SK-N-SH (cell line): ENCODE data around the gene FAM161A. TPM values are rescaled to one million over a fixed set of nuclear protein-coding genes. Genes with fewer than 3 reads are reported as not detected.

Source experiments
- CTCF ChIA-PET: fragments of 300-600, 350-600 bp; formaldehyde crosslinking; extraction: SDS; loops from one replicate; lab custom pipeline; 2021; lab: Yijun Ruan, JAX
- POLR2A ChIA-PET: fragments of 350-600 bp; sonication (Branson Sonifier 250); formaldehyde crosslinking; extraction: SDS; loops from one replicate; lab custom pipeline; 2020; ENCODE audit warnings: antibody characterized with exemption, inconsistent platforms; lab: Yijun Ruan, JAX
- DNase-seq: peaks from one replicate; pipeline ENCODE4 v3.0.0; 2012
- H2AFZ ChIP-seq: fragments of 200-600 bp; sonication (generic); 2 replicates; pipeline ENCODE4 v1.8.1; 2016; ENCODE audit warnings: antibody characterized with exemption, mild to moderate bottlenecking, low read depth
- H3F3A ChIP-seq: fragments of 200-600 bp; sonication (generic); replicated peaks from 2 replicates; pipeline ENCODE3; 2016; ENCODE audit warnings: antibody characterized with exemption, mild to moderate bottlenecking; ENCODE audit not compliant: insufficient read depth
- H3K27ac ChIP-seq, 2 experiments: fragments of 200-500 bp in 1 of 2; fragments of 200-600 bp in 1 of 2; sonication (Bioruptor generic) in 1 of 2; sonication (generic), shearing (Covaris generic) in 1 of 2; 2 replicates each; pipeline versions ENCODE4 v1.5.1 to v1.6.1; 2014 to 2016; ENCODE audit warnings: low read depth in 2 of 2, inconsistent platforms in 1 of 2, low read length in 1 of 2, mild to moderate bottlenecking in 1 of 2, mixed read lengths in 1 of 2
- H3K27me3 ChIP-seq: fragments of 200-600 bp; sonication (generic), shearing (Covaris generic); 2 replicates; pipeline ENCODE4 v1.6.1; 2016; ENCODE audit warnings: mixed run types; ENCODE audit not compliant: insufficient read depth
- H3K36me3 ChIP-seq, 2 experiments: fragments of 200-500 bp in 1 of 2; fragments of 200-600 bp in 1 of 2; sonication (Bioruptor generic) in 1 of 2; sonication (generic) in 1 of 2; replicated peaks in 1 of 2; 2 replicates each; pipeline versions ENCODE3 to v1.5.1; 2014 to 2016; ENCODE audit warnings: low read length in 1 of 2, mild to moderate bottlenecking in 1 of 2; ENCODE audit not compliant: insufficient read depth in 2 of 2, control insufficient read depth in 1 of 2
- H3K4me1 ChIP-seq, 2 experiments: fragments of 200-500 bp in 1 of 2; fragments of 200-600 bp in 1 of 2; sonication (Bioruptor generic) in 1 of 2; sonication (generic), shearing (Covaris generic) in 1 of 2; 2 replicates each; pipeline versions ENCODE4 v1.5.1 to v1.6.1; 2014 to 2016; ENCODE audit warnings: low read depth in 1 of 2, low read length in 1 of 2, mixed run types in 1 of 2; ENCODE audit not compliant: insufficient read depth in 2 of 2, control insufficient read depth in 1 of 2
- H3K4me2 ChIP-seq: fragments of 200-600 bp; sonication (generic), shearing (Covaris generic); 2 replicates; pipeline ENCODE4 v1.6.1; 2017; ENCODE audit warnings: mixed run types
- H3K4me3 ChIP-seq, 2 experiments: fragments of 200-500 bp in 1 of 2; fragments of 200-600 bp in 1 of 2; sonication (Bioruptor generic) in 1 of 2; sonication (generic), shearing (Covaris generic) in 1 of 2; 2 replicates each; pipeline versions ENCODE4 v1.5.1 to v1.8.1; 2014 to 2016; ENCODE audit warnings: low read depth in 2 of 2, inconsistent platforms in 1 of 2, low read length in 1 of 2, mild to moderate bottlenecking in 1 of 2, mixed read lengths in 1 of 2, moderate library complexity in 1 of 2
- H3K79me2 ChIP-seq: fragments of 200-600 bp; sonication (generic); 2 replicates; pipeline ENCODE4 v1.8.1; 2017; ENCODE audit warnings: mild to moderate bottlenecking; ENCODE audit not compliant: insufficient read depth
- H3K9ac ChIP-seq: fragments of 200-600 bp; sonication (generic); 2 replicates; pipeline ENCODE4 v1.6.1; 2017; ENCODE audit warnings: mixed run types
- H3K9me2 ChIP-seq: fragments of 200-600 bp; sonication (generic); 2 replicates; pipeline ENCODE4 v1.6.1; 2017; ENCODE audit warnings: mixed run types
- H3K9me3 ChIP-seq: fragments of 200-600 bp; sonication (generic); 2 replicates; pipeline ENCODE4 v1.6.1; 2017; ENCODE audit warnings: mixed run types, mild to moderate bottlenecking, moderate library complexity
- H4K20me1 ChIP-seq: fragments of 200-600 bp; sonication (generic); 2 replicates; pipeline ENCODE4 v1.6.1; 2017; ENCODE audit warnings: mild to moderate bottlenecking, mixed run types; ENCODE audit not compliant: insufficient read depth
- FOSL2 ChIP-seq: IDR thresholded peaks from 2 replicates; pipeline ENCODE4 v1.4.0; 2012; ENCODE audit warnings: low read depth, mild to moderate bottlenecking, moderate library complexity, borderline replicate concordance
- FOXJ3 ChIP-seq: sonication (generic); formaldehyde crosslinking; IDR thresholded peaks from 2 replicates; pipeline ENCODE4 v1.5.1; 2020; ENCODE audit warnings: mild to moderate bottlenecking, missing genetic modification reagents
- NRF1 ChIP-seq: IDR thresholded peaks from 2 replicates; pipeline ENCODE4 v1.6.1; 2012; ENCODE audit warnings: low read depth, mild to moderate bottlenecking, low read length
- POLR2AphosphoS5 ChIP-seq: IDR thresholded peaks from 2 replicates; pipeline ENCODE4 v1.6.1; 2012; ENCODE audit warnings: low read depth, low read length
- RAD21 ChIP-seq: IDR thresholded peaks from 2 replicates; pipeline ENCODE4 v1.6.1; 2012; ENCODE audit warnings: mild to moderate bottlenecking, low read length
- REST ChIP-seq: IDR thresholded peaks from 2 replicates; pipeline ENCODE4 v1.6.1; 2012; ENCODE audit warnings: mild to moderate bottlenecking, low read depth, low read length, moderate library complexity
- SIN3A ChIP-seq: IDR thresholded peaks from 2 replicates; pipeline ENCODE4 v1.6.1; 2012; ENCODE audit warnings: low read depth, mild to moderate bottlenecking, low read length, moderate library complexity, borderline replicate concordance
- SMC3 ChIP-seq: IDR thresholded peaks from 2 replicates; pipeline ENCODE4 v1.6.1; 2012; ENCODE audit warnings: low read depth, low read length, improper control_type of control experiment
- YY1 ChIP-seq: IDR thresholded peaks from 2 replicates; pipeline ENCODE4 v1.4.0; 2012; ENCODE audit warnings: low read depth, mild to moderate bottlenecking
- ZBTB33 ChIP-seq: IDR thresholded peaks from 2 replicates; pipeline ENCODE4 v1.4.0; 2012; ENCODE audit warnings: low read depth, borderline replicate concordance
- WGBS: methylation state at CpG from one replicate; pipeline ENCODE4 v1.1.6; 2017; ENCODE audit warnings: low lambda C conversion rate; 5-methylcytosine and 5-hydroxymethylcytosine counted together
- polyA plus RNA-seq, 3 experiments: library from polyadenylated mRNA; depleted of rRNA; stranded (reverse); fragments of >200 nt; gene quantifications; 2 replicates each; pipeline ENCODE4 v1.2.3, GENCODE V29; 2012
- TF ChIP-seq, protein P1 (sequence below): fragments of 200-600 bp; sonication (generic); IDR thresholded peaks from 2 replicates; pipeline ENCODE4 v1.6.1; 2017; ENCODE audit warnings: antibody characterized with exemption, mild to moderate bottlenecking, moderate library complexity

The FAM161A gene
- polyA plus RNA-seq, 1 of the 3 experiments (the other 2 are of a cell fraction): 0.90 TPM

DNA sequence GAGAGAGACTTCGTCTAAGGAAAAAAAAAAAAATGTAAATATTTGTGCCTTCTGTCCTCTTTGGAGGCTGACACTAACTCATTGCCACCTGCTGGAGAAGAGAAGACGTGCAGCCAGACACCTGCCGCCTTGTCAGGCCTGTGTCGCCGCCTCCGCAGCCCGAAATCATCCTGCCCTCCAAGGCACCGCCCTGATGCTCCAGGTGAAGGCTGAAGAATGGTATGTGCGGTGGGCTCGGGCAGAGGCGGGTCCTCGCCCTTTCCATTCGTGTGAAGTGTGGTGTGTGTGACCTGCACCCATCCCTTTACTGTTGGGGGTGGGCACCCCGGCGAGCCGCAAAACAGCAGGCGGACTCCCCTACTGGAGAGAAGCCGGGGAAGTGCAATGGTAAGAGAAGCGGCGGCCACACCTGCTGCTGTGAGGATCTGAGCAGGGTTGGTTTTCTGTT lies 60.4 kb downstream of the FAM161A start:
- Histone ChIP-seq H3K27me3 (no peaks in the 10 kb centered on the region), H3K4me2 (no peak overlapping the region), H3F3A (no peaks in the 10 kb centered on the region), H3K27ac (no peak overlapping the region)
- no peak for TF ChIP-seq YY1
- peak; percentile 40; the same call in 1 of the 2 replicates for TF ChIP-seq SMC3
- TF ChIP-seq RAD21: peak; percentile 49
- TF ChIP-seq SIN3A: no peak
- TF ChIP-seq NRF1: no peak
- TF ChIP-seq ZBTB33: no peak
- TF ChIP-seq FOXJ3 (CRISPR knock-in tag): no peak
- no peak for TF ChIP-seq FOSL2
- TF ChIP-seq, protein P1, sequence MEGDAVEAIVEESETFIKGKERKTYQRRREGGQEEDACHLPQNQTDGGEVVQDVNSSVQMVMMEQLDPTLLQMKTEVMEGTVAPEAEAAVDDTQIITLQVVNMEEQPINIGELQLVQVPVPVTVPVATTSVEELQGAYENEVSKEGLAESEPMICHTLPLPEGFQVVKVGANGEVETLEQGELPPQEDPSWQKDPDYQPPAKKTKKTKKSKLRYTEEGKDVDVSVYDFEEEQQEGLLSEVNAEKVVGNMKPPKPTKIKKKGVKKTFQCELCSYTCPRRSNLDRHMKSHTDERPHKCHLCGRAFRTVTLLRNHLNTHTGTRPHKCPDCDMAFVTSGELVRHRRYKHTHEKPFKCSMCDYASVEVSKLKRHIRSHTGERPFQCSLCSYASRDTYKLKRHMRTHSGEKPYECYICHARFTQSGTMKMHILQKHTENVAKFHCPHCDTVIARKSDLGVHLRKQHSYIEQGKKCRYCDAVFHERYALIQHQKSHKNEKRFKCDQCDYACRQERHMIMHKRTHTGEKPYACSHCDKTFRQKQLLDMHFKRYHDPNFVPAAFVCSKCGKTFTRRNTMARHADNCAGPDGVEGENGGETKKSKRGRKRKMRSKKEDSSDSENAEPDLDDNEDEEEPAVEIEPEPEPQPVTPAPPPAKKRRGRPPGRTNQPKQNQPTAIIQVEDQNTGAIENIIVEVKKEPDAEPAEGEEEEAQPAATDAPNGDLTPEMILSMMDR: peak; percentile 57
- TF ChIP-seq POLR2AphosphoS5: no peak
- no peak for TF ChIP-seq REST
- TF ChIP-seq, all 33 proteins: peak for 3
- no peak overlapping the region for H3K9ac ChIP-seq
- H3K9me2 ChIP-seq: no peaks in the 10 kb centered on the region
- H3K4me3 ChIP-seq: no peak overlapping the region
- peak; percentile 70 for DNase-seq
- no peaks in the 10 kb centered on the region for H4K20me1 ChIP-seq
- no peaks in the 10 kb centered on the region for H3K79me2 ChIP-seq
- no peaks in the 10 kb centered on the region for H3K9me3 ChIP-seq
- H3K36me3 ChIP-seq: no peaks in the 10 kb centered on the region
- ChIA-PET POLR2A (no interaction called here), CTCF (interaction anchor here (1.0 to 1.6 kb wide), 3 partner anchors 18 to 658 kb away, joined by 3 to 6 read pairs (median 6); no protein-coding TSS in a partner anchor)
- WGBS: 75% methylated on average over 20 of the region's 20 CpGs
- no peaks in the 10 kb centered on the region for H3K4me1 ChIP-seq
- no peak overlapping the region for H2AFZ ChIP-seq
